Astrocyte of the hippocampus (primary cell): ENCODE results near the gene MTFP1.
A peak's percentile ranks its signal among the peaks of the same experiment; 100 is the strongest.
"Not testable (repeated sequence)": the region's sequence is repeated elsewhere in the genome, so short reads cannot be mapped to it uniquely, and the experiment has no call there.

Experiments used
- DNase-seq: peaks from one replicate; pipeline ENCODE4 v3.0.0; 2011; ENCODE audit warnings: low read depth, low spot score

Gene MTFP1

DNA sequence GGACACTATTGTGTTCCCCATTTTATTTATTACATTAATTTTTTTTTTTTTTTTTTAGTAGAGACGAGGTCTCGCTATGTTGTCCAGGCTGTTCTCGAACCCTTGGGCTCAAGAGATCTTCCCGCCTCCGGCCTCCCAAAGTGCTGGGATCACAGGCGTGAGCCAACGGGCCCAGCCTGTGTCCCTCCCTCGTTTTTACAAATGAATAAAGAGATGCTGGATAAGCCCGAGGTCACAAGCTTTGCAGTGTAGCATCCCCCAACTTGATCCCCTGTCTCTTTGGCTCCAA, 297 bp upstream of the MTFP1 start:
- DNase-seq, result no peak

DNA sequence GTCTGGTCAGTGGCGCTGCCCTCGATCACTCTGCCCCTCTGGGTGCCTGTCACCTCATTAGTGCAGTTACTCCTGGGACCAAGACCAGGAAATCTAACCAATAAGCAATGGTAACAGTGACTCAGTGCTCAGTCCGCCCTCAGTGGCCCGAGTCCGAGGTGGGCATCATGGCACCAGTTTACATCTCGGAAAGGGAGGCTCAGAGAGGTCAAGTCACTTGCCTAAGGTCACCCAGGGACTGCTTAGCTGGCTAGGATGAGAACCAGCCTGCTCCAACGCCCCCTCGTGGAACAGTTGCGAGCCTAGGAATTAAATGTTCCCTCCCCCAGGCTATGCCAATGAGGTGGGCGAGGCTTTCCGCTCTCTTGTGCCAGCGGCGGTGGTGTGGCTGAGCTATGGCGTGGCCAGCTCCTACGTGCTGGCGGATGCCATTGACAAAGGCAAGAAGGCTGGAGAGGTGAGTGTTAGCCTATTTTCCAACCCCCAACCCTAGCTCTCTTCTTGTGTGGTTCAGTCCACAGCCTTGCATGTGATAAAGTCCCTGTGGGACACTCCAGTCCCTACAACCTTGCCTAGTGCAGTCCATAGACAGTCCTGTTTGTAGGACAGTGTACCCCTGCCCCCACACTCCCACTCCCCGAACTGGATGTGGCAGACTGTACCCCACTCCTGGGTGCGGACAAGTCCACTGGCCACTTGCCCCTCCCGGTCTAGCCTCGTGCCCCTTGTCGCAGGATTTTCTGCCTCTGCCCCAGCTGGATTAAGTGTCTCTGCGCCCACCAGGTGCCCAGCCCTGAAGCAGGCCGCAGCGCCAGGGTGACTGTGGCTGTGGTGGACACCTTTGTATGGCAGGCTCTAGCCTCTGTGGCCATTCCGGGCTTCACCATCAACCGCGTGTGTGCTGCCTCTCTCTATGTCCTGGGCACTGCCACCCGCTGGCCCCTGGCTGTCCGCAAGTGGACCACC, 1.1 kb downstream of the MTFP1 start:
- peak; percentile 93 for DNase-seq

DNA sequence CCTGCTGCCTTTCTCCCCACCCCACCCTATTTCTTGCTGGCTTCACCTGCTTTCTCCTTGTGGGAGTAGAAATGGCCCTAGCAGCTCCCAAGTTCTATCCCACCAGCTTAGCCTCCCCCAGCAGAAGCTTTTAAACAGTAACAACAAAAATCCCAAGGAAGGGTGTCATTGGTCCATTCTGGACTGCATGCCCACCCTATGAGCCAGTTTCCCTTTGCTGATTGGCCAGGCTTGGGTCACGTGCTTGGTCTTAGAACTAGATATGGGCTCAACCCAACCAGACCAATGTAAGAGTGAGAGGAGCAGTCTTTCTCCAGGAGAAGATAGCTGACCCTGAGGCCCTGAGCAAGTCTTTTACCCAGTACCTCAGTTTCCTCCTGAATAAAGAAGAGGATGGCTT, 2.3 kb downstream of the MTFP1 start:
- DNase-seq, result no peak

DNA sequence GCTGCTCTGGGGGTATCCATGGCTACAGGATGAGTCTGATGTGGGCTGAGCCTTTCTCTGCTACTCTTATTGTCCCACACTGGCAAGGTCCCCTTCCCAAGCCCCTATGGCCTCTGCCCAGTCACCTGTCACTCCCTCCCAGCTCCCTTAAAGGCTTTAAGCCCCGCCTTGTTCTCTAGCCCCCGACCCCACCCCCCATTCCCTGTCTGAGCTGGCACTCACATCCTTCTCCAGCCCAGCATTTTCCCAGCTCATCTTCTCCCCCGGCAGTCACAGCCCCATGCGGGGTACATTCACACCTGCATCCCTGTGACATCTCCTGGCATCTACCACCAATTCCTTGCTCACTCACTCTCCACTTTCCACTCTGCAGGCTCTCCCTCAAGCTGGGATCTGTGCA, 4.3 kb downstream of the MTFP1 start:
- DNase-seq, result no peak

DNA sequence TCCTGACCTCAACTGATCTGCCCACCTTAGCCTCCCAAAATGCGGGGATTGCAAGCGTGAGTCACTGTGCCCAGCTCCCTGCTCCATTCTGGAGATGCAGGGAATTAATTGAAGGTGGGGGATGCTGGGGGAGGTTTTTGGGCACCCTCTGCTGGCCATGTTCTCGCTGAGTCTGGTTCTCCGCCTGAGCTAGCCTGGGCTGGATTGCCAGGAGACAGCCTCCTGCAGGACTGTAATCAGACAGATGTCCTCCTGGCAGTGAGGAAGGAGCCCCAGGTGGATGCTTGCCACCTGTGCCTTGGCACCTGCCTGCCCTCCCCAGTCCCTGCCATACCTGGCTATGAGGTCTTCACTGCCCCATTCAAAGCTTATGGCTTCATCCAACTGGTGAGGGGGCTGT, 5.4 kb downstream of the MTFP1 start:
- DNase-seq, result no peak

DNA sequence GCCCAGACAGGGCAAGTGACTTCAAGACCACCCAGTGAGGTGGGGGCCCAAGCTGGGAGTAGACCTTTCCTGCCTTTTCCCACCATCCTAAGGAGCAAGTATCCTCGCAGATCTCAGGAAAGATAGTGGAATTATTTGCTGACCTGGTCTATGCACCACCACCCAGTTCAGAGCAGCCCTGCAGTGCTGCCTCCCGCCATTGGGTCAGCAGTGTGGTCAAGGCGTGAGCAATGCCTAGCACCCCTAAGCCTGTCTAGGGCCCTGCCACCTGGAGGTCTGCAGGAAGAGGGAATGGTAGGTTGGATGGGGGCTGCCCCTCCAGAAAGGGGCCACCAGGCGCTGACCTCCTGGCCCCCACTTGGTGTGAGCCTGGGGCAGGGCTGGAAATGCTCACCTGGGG, 6.5 kb downstream of the MTFP1 start:
- no peak for DNase-seq

DNA sequence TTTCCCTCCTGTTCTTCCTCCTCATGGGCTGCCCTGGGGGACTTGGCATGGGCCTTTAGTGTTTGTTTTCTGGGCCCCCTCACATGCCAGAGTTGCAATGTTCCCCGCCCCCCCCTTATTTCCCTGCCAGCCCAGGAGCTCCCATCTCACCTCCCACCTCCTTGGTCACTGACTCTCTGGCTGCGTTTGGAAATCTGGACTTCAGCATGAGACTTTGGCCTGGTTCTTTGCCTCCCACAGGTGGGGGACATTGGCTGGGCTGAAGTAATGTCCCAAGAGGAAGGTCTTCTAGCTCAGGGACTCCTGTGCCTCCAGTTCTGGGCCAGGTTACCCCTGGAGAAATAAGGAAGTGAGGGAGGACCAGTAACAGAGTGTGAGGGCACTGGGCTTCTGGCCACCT, 7.0 kb downstream of the MTFP1 start:
- DNase-seq, result no peak

DNA sequence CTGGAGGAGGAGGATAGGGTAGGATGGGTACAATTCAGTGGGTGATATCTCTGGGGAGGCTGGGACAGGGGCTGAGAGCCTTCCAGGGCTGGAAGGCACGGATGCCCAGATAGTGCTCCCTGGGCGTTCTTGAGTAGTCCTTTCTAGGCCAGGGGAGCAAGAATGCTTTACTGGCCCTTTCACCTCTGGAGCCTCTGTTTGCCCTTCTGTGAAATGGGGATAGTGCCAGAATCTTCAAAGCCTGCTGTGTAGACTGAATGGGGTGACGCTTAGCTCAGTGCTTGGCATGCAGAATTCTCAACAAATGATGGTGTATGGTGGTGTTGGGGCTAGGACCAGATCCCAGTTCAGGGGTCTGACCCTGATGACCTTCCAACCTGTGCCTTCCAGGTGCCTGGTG, 7.7 kb downstream of the MTFP1 start:
- no peak for DNase-seq

DNA sequence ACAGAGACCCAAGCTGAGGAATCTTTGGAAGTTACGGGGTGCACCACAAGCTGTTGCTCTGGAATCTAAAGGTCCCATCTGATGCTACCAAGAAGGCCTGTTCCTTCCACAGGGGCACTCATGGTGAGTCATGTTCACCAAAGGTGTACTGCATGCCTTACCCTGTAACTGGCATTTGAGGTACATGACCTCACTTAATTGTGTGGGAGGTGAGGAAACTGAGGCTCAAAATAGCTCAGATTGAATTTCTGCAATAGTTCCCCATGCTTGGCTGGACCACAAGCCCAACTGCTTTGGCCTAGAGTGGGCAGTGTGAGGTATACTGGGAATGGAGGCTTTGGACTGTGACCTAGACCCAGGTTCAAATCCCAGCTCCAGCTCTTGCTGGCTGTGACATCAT, 8.2 kb downstream of the MTFP1 start:
- no peak for DNase-seq

DNA sequence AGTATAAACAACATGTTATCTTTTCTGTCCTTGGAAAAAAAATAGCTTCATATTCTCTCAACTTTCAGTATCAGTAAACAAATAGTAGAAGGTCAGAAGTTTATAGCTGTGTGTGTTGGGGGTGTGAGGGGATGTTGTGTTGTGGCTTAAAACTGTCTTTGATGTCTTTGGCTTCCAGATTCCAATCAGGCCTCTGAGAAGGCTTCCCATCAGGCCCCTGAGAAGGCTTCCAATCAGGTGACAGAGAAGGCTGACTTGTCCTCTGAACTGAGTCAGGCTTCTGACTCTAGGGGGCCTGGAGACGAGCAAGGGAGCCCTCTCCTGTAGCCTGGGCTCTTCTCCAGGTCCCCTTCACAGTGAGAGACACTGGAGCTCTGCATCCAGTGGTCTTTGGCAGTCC, 9.3 kb downstream of the MTFP1 start:
- no peak for DNase-seq

DNA sequence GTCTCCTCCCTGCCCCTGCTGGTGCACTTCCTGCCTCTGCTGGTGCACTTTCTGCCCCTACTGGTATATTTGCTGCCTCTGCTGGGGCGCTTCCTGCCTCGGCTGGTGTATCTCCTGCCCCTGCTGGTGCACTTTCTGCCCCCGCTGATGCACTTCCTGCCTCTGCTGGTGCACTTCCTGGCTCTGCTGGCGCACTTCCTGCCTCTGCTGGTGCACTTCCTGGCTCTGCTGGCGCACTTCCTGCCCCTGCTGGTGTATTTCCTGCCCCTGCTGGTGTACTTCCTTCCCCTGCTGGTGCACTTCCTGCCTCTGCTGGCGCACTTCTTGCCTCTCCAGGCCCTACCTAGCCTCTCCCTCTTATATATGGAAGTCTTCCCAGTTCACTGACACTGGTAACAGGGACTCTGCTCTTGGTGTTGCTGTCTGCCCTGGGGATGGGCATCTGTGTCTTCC, 10.1 kb downstream of the MTFP1 start:
- DNase-seq, result no peak

DNA sequence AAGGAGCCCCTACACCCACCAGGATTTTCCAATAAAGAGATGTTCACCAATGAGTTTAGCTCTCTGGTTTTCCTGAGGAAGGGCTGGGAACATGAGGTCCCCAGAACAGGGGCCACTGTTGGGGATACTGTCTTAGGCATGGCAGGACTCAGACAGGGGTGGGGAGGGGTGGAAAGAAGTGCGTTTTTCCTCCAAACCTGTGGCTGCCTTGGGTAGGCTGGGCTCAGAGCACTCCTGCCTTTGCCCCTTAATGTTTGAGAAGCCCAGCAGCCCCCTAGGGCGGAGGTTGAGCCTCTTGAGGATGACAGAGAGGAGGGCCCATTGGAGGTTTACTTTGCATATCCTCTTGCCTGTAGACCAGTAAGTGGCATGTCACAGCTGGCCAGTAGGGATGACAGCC, 10.6 kb downstream of the MTFP1 start:
- DNase-seq, result no peak

DNA sequence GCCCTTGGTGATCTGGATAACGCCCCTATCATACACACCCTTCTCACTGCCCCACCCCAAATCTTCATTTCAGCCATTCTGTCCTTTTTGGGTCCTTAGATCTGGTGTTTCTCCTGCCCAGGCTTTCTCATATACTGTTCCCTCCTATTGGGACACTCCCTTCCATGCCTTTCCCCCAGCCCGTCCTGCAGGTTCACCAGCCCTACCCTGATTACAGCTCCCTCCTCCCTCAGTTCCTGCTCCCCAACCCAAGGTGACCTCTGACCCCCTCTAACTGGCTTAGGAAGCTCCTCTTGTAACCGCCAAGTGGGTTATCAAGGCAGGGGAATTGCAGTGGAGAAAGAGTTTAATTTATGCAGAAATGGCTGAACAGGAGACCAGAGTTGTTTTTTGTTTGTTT, 13.0 kb downstream of the MTFP1 start:
- no peak for DNase-seq

DNA sequence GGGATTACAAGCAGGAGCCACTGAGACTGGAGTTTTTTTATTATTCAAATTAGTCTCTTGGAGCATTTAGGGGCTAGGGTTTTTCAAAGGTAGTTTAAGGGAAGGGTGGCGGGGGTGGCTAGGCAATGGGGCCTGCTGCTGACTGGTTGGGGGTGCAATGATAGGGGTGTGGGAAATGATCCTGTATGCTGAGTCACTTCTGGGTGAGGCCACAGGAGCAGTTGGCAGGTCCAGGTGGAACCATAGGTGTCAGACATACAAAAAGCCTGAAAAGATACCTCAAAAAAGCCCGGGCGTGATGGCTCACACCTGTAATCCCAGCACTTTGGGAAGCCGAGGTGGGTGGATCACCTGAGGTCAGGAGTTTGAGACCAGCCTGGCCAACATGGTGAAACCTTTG, 13.7 kb downstream of the MTFP1 start:
- DNase-seq, result no peak

DNA sequence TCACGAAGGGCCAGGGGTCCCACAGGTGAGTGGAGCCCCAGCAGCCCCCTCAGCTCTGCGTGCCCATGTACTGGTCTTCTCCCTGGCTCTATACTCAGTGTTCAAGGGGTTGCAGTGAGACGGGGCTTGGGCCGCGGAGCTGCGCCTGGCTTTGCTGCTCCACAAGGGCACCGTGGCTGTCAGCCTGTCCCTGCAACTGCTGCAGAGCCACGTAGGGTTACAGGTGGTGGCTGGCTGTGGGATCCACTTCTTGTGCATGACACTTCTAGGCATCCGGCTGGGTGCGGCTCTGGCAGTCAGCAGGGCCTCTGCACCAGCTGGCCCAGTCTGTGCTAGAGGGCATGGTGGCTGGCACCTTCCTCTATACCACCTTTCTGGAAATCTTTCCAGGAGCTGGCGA, 14.3 kb downstream of the MTFP1 start:
- no peak for DNase-seq

DNA sequence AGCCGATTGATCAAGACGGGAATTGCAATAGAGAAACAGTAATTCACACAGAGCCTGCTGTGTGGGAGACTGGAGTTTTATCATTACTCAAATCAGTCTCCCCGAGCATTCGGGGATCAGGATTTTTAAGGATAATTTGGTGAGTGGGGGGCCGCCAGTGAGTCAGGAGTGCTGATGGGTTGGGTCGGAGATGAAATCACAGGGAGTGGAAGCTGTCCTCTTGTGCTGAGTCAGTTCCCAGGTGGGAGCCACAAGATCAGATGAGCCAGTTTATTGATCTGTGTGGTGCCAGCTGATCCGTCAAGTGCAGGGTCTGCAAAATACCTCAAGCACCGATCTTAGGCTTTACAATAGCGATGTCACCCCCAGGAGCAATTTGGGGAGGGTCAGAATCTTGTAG, 15.5 kb downstream of the MTFP1 start:
- DNase-seq, result no peak

DNA sequence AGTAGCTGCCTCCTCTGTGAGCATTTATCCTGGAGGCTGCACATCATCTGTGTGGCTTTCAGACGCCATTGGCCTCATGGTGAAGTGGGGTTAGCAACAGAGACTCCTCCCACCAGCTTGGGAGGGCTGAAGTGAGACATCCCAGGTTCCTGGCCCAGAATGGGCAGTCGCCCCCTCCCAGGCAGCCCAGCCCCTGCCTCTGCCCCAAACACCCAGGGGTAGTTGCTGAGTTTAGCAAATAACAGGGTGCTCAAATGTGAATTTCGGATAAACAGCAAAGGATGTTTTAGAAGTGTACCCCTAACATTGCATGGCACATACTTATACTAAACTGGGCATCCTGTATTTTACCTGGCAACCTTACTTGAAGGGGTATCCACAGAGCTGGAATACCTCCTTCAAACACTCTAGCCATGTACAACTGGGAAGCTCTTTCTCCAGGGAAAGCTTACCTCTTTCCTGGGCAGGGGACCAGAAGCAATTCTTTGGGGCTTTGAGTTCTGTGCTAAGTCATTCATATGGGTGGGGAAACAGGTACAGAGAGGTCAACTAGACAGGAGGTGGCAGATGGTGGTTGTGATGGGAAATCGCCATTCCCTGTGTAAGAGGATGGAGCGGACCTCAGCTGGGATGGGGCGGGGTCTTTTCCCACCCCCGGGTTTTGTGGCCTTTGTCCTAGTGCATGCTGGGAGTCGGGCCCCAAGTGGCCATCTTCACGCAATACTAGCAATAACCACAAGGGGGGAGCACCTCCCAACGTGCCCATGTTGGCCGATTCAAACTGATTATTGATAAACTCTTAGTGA, 19.3 kb downstream of the MTFP1 start:
- peak; percentile 76 for DNase-seq

DNA sequence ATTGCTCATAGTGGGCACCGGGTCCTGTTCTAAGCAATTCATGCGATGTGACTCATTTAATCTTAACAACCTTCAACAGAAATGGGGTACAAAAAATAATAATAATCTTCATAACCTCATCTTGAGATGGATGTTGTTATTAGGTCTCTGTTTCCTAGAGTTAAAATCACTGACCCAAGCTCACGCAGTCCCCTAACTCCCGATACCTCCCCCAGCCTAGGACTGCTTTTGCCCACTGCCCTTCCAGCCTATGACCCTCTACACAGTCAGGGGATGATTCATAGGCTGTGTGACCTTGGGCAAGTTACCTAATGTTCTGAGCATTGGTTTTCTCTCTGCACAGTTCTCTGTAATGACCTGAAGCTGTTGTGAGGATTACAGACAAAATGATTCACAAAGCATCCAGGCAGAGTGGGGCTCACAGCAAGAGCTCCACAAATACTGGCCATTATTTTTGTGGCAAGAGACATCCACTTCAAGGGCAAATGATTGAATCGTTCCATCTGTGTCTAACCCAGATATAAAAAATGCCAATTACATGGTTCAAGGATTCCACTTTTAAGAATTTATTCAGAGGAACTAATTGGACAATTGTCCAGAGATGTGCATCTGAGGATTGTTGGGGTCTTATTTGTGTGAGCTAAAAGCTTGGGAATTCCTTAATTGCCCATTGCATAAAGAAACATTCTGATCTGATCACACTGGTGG, 20.0 kb downstream of the MTFP1 start:
- no peak for DNase-seq

DNA sequence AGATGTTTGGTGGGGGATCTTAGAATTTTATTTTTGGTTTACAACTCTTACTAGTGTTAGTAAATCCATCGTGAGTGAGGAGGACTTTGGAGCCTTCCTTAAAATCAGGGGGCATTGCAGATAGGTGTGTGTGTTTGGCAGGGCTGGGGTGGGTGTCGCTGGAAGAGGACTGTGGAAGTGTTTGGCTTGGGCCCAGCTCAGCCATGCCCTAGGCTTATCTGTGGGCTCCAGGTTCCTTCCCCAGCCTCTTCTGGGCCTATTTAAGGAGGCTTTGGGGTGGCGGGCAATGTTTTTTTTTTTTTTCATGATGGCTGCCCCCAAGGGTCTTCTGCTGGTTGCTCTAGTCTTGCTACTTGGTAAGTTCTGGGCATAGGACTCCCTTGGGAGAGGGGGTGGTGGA, 22.1 kb downstream of the MTFP1 start:
- no peak for DNase-seq

DNA sequence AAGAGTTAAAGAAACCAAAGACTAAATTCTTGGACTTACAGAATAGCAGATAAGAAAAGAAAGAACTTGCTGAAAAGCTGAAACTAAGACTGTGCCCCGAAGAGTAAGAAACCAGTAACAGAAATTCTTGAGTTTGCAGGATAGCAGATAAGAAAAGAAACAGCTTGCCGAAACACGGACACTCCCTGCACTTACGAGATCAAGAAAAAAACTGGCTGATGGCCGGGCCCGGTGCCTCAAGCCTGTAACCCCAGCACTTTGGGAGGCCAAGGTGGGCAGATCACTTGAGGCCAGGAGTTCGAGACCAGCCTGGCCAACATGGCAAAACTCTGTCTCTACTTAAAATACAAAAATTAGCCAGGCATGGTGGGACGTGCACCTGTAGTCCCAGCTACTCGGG, 25.9 kb downstream of the MTFP1 start:
- DNase-seq, result not testable (repeated sequence)

DNA sequence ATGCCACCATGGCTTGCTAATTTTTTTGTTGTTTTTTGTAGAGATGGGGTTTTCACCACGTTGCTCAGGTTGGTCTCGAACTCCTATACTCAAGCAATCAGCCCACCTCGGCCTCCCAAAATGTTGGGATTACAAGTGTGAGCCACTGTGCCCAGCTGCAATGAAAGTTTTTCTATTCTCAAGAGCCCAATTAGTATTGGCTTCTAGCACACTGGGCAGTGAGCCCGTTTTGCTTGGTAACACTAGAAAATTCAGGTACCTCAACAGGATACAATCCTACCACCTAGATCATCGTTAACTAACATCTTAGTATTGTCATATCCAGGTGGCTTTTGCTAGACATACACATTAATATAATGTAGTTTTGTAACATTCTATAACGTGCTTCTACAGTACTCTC, 27.3 kb downstream of the MTFP1 start:
- DNase-seq, result no peak

DNA sequence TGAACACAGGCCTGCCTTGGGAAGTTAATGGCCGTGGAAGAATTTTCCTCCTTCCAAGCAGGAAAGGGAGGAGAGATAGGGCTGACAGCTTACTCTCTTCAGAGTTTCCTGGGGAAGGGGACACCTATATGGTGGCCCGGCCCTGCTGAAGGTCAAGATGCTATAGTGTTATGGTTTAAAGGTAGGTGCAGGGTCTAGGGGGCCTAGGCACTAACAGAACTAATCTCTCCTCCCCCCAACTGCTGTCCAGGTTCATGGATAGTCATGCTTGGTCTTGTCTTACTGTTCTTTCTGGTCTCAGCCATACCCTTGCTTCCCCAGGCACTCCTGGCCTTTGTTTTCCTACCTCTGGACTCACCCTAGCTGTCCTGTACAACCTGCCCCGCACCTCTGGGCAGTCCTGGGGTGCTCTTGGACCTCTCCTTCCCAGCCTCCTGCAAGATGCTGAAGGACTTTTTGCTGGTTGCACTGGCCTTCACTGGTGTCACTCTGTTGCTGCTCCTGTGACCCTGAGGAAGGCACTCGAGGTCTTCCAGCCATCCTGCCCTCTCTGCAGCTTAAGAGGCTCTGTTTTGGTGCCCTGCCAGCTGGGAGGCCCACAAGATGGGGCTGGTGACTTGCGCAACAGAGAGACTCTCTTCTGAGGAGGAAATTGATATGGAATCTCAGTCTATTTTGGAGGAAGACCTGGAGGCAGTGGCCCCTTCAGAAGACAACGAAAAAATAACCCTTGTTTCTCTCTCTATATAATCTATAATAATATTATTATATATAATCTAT, 28.4 kb downstream of the MTFP1 start:
- DNase-seq, result peak; percentile 8
